OCI-LY1 (cell line): ENCODE measurements around the gene SEC61A2.

ENCODE experiments used
- EZH2 ChIP-seq: fragments of 200-600 bp; sonication (generic), shearing (Covaris generic); IDR thresholded peaks from 2 replicates; pipeline ENCODE4 v1.8.0; 2017; ENCODE audit warnings: borderline replicate concordance, mixed run types, mild to moderate bottlenecking, antibody characterized with exemption, low read length, moderate library complexity, mixed read lengths
- TF ChIP-seq, protein P1 (sequence below): fragments of 200-600 bp; sonication (generic), shearing (Covaris generic); IDR thresholded peaks from 2 replicates; pipeline ENCODE4 v1.5.1; 2017; ENCODE audit warnings: mild to moderate bottlenecking, antibody characterized with exemption, low read length, moderate library complexity, mixed read lengths

DNA sequence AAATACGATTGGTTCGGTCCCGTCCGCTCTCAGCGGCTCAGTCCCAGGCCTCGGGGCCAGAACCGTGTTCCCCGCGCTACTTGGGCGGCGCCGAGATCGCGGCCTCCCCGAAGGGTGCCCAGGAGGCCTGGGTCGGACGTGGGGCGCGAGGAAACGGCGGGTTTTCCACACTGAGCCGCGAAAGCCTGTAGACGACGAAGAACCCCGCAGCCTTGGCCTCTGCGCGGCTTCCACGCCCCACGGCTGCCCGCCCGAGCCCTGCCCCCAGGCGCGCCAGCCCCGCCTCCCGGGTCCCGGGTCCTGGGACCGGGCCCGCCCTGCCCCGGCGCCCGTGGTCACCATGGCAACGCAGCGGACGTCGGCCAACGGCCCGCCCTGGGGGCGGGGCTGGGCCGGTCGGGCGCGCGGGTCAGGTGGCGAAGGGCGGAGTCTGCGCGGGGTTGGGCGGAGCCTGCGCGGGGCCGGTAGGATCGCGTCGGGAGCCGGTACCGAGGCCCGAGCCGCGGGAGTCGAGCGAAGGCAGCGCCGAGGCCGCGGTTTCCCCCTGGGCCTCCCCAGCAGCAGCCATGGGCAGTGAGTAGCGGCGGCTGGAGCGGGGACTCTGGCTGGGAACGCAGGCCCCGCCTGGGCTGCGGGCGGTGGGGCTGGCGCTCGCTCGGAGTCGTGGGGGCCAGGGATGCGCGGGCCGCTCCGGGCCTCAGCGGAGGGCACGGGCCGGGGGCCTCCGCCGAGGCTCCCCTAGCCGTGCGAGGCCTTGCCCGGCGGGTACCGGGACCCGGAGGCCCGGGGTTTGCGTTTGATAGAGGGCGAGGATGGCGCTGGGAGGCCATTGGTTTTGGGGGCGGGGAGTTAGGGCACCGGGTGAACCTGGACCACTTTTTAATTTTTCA is at the start of gene SEC61A2:
- TF ChIP-seq, protein P1, sequence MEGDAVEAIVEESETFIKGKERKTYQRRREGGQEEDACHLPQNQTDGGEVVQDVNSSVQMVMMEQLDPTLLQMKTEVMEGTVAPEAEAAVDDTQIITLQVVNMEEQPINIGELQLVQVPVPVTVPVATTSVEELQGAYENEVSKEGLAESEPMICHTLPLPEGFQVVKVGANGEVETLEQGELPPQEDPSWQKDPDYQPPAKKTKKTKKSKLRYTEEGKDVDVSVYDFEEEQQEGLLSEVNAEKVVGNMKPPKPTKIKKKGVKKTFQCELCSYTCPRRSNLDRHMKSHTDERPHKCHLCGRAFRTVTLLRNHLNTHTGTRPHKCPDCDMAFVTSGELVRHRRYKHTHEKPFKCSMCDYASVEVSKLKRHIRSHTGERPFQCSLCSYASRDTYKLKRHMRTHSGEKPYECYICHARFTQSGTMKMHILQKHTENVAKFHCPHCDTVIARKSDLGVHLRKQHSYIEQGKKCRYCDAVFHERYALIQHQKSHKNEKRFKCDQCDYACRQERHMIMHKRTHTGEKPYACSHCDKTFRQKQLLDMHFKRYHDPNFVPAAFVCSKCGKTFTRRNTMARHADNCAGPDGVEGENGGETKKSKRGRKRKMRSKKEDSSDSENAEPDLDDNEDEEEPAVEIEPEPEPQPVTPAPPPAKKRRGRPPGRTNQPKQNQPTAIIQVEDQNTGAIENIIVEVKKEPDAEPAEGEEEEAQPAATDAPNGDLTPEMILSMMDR, result no peak
- no peak for TF ChIP-seq EZH2
